HepG2 (cell line): ENCODE results near the gene HECTD2. TPM values are rescaled to one million over a fixed set of nuclear protein-coding genes. Genes with fewer than 3 reads are reported as not detected.

Experiments
- ATAC-seq: fragments of 200-7000 bp; cut with Tn5 transposase; 3 replicates; pipeline ENCODE4 v1.9.1; 2020; ENCODE audit warnings: mild to moderate bottlenecking, moderate library complexity
- BruUV-seq: library from RNA; stranded (reverse); fragments of 400-500 nt; replicated peaks from 2 replicates; lab custom pipeline; 2021; lab: Mats Ljungman, UMichigan
- CTCF ChIA-PET: fragments of 300-600 bp; formaldehyde crosslinking; extraction: SDS; loops from one replicate; lab custom pipeline; 2021; ENCODE audit warnings: low total read pairs, inconsistent platforms, low intra/inter-chr PET ratio; lab: Yijun Ruan, JAX
- POLR2A ChIA-PET: fragments of 350-600 bp; sonication (Branson Sonifier 250); formaldehyde crosslinking; loops from one replicate; lab custom pipeline; 2020; ENCODE audit warnings: antibody characterized with exemption, inconsistent platforms; lab: Yijun Ruan, JAX
- DNase-seq: peaks from one replicate; pipeline ENCODE4 v3.0.0-alpha.2; 2015; ENCODE audit warnings: low spot score
- FAIRE-seq: peaks from 3 replicates; lab custom pipeline; 2011; peaks lifted over from hg19 to GRCh38; lab: Jason Lieb, UNC
- H2AFZ ChIP-seq: one replicate; pipeline ENCODE4 v1.6.1; 2011; ENCODE audit warnings: low read length, inconsistent platforms
- H3K27ac ChIP-seq: fragments of 300-600 bp; 3 replicates; pipeline ENCODE4 v1.8.0; 2011; ENCODE audit warnings: mixed run types, mild to moderate bottlenecking, mixed read lengths, low read length, inconsistent platforms; ENCODE audit not compliant: insufficient read depth; ENCODE audit errors: extremely low read length
- H3K27me3 ChIP-seq, 2 experiments: fragments of 200-600 bp in 1 of 2; 2 replicates in 1 of 2; 3 replicates in 1 of 2; pipeline versions ENCODE4 v1.6.0 to v1.8.0; 2011; ENCODE audit warnings: low read length in 2 of 2, mild to moderate bottlenecking in 2 of 2, moderate library complexity in 2 of 2, inconsistent platforms in 1 of 2; ENCODE audit not compliant: insufficient read depth in 2 of 2, control insufficient read depth in 1 of 2
- H3K36me3 ChIP-seq, 2 experiments: fragments of 200-600 bp in 1 of 2; replicated peaks in 1 of 2; 2 replicates in 1 of 2; 3 replicates in 1 of 2; pipeline versions ENCODE4 v1.5.1 to v1.8.0; 2011; ENCODE audit warnings: low read length in 2 of 2, inconsistent platforms in 1 of 2; ENCODE audit not compliant: insufficient read depth in 2 of 2, control insufficient read depth in 1 of 2
- H3K4me1 ChIP-seq: 2 replicates; pipeline ENCODE4 v1.5.1; 2012; ENCODE audit warnings: low read length, inconsistent platforms; ENCODE audit not compliant: insufficient read depth
- H3K4me2 ChIP-seq: 2 replicates; pipeline ENCODE4 v1.6.0; 2011; ENCODE audit warnings: low read depth, low read length, inconsistent platforms
- H3K4me3 ChIP-seq, 3 experiments: fragments of 200-600 bp in 1 of 3; sonication (generic), shearing (Covaris generic) in 1 of 3; replicated peaks in 1 of 3; 2 replicates each; pipeline ENCODE4 v1.5.1; 2011 to 2016; ENCODE audit warnings: low read length in 3 of 3, inconsistent platforms in 2 of 3, low read depth in 2 of 3, mild to moderate bottlenecking in 2 of 3, control low read depth in 1 of 3, mixed read lengths in 1 of 3; ENCODE audit not compliant: insufficient read depth in 1 of 3
- H3K79me2 ChIP-seq: one replicate; pipeline ENCODE4 v1.6.1; 2011; ENCODE audit warnings: low read length, inconsistent platforms; ENCODE audit not compliant: insufficient read depth
- H3K9ac ChIP-seq: 2 replicates; pipeline ENCODE4 v1.6.0; 2011; ENCODE audit warnings: mild to moderate bottlenecking, low read depth, low read length, inconsistent platforms; ENCODE audit not compliant: insufficient read depth
- H3K9me3 ChIP-seq: 2 replicates; pipeline ENCODE4 v1.5.1; 2012; ENCODE audit warnings: mild to moderate bottlenecking, low read length
- H4K20me1 ChIP-seq: 2 replicates; pipeline ENCODE4 v1.6.0; 2011; ENCODE audit warnings: inconsistent platforms, mild to moderate bottlenecking, low read length, moderate library complexity; ENCODE audit not compliant: insufficient read depth
- EHMT2 ChIP-seq: fragments of 200-600 bp; sonication (generic); IDR thresholded peaks from 2 replicates; pipeline ENCODE4 v1.7.0; 2017; ENCODE audit warnings: antibody characterized with exemption, low read depth, low read length, borderline replicate concordance
- MAFF ChIP-seq: IDR thresholded peaks from 2 replicates; pipeline ENCODE4 v1.6.1; 2011; ENCODE audit warnings: low read depth, low read length, improper control_type of control experiment
- MAFK ChIP-seq, 2 experiments: IDR thresholded peaks in 1 of 2; conservative IDR thresholded peaks in 1 of 2; 2 replicates each; pipeline ENCODE4 v1.6.1; 2011; ENCODE audit warnings: improper control_type of control experiment in 2 of 2, low read length in 2 of 2
- PRPF4 ChIP-seq: fragments of 200-400 bp; formaldehyde crosslinking; IDR thresholded peaks from 2 replicates; pipeline ENCODE4 v1.6.1; 2016; ENCODE audit warnings: low read length, low read depth; ENCODE audit not compliant: poor library complexity, severe bottlenecking
- SP2 ChIP-seq: sonication (generic); formaldehyde crosslinking; IDR thresholded peaks from 2 replicates; pipeline ENCODE4 v1.5.1; 2020; ENCODE audit warnings: mild to moderate bottlenecking, missing genetic modification reagents
- YEATS4 ChIP-seq: sonication (generic); formaldehyde crosslinking; IDR thresholded peaks from 2 replicates; pipeline ENCODE4 v1.4.0; 2020; ENCODE audit warnings: missing genetic modification reagents, borderline replicate concordance
- ZNF205 ChIP-seq: IDR thresholded peaks from 2 replicates; pipeline ENCODE4 v1.6.1; 2018; ENCODE audit warnings: missing biosample characterization, missing genetic modification reagents
- ZNF530 ChIP-seq: sonication (generic); formaldehyde crosslinking; IDR thresholded peaks from 2 replicates; pipeline ENCODE4 v1.5.0; 2020; ENCODE audit warnings: low read depth, mild to moderate bottlenecking, missing genetic modification reagents
- WGBS: methylation state at CpG from one replicate; pipeline ENCODE4 v1.1.6; 2017; ENCODE audit warnings: low lambda C conversion rate; 5-methylcytosine and 5-hydroxymethylcytosine counted together
- in situ Hi-C: cut with HindIII; loops from 2 replicates; pipeline ENCODE4 v1.10.0; 2017; ENCODE audit warnings: low pct_unique_long_range_greater_than_20kb; ENCODE audit not compliant: extremely low pct_ligation_motif_present
- intact Hi-C: fragments of 100-400 bp; cut with micrococcal nuclease; formaldehyde crosslinking; loops from one replicate; pipeline ENCODE4 v1.10.0; 2022; ENCODE audit not compliant: unreplicated experiment
- polyA plus RNA-seq, 8 experiments: library from polyadenylated mRNA; depleted of rRNA in 3 of 8; stranded (reverse) in 7 of 8; unstranded in 1 of 8; fragments of >200 nt; fragmentation: Illumina TruSeq in 4 of 8; extraction: Trizol in 4 of 8; gene quantifications; 2 replicates each; pipeline versions ENCODE4 v1.2.1 to v1.2.3, GENCODE V29; 2011 to 2016; ENCODE audit warnings: low read depth in 4 of 8, missing spikeins in 1 of 8, mixed read lengths in 1 of 8; ENCODE audit not compliant: insufficient read depth in 1 of 8
- total RNA-seq, 5 experiments: library from RNA; depleted of rRNA; stranded (reverse); fragments of >200 nt; fragmentation: Illumina TruSeq; extraction: Trizol; gene quantifications; 2 replicates each; pipeline ENCODE4 v1.2.3, GENCODE V29; 2016; ENCODE audit warnings: low read depth in 1 of 5
- TF ChIP-seq, protein P1 (sequence below): sonication (generic); formaldehyde crosslinking; IDR thresholded peaks from 2 replicates; pipeline ENCODE4 v1.9.0; 2021; ENCODE audit warnings: missing genetic modification reagents, borderline replicate concordance
- TF ChIP-seq, protein P2 (sequence below): sonication (generic); formaldehyde crosslinking; IDR thresholded peaks from 2 replicates; pipeline ENCODE4 v1.4.0; 2020; ENCODE audit warnings: mild to moderate bottlenecking, missing genetic modification reagents

Gene HECTD2
- total and polyA plus RNA-seq, 2 of the 13 experiments (the other 11 are each of a cell fraction or from before 2014, with no cell fraction given): 3.2 to 5.2 TPM

DNA sequence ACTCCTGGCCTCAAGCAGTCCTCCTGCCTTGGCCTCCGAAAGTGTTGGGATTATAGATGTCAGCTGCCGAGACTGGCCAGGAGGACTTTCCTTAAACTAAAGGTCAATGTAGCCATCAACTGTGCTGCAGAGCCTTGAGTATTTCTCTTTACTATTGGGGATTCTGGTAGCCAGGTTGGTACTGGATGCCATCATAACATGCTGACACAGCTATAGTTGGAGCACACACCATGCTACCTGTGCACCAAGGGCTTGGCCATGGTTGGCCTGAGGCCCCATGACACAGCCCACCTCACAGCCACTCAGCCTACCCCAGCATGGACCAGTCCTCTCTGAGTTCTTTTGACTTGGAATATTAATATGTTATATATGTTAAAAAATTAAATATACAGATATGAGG, 54.4 kb downstream of the HECTD2 start:
- ChIA-PET CTCF (no interaction called here), POLR2A (no interaction called here)
- H3K9ac ChIP-seq: no peak overlapping the region
- H3K4me2 ChIP-seq: no peak overlapping the region
- FAIRE-seq (no peak), ATAC-seq (no peak), DNase-seq (no peak)
- 100% methylated on average over 2 of the region's 2 CpGs for WGBS
- TF ChIP-seq MAFK (conservative IDR thresholded peaks at IDR 0.05 in 1 of 2, IDR thresholded peaks at IDR 0.05 in 1 of 2; ENCODE audit: low read length in 2 of 2): peak in 1 of 2 experiments; percentile 69; a peak in 3 of 4 replicates
- TF ChIP-seq, protein P1, sequence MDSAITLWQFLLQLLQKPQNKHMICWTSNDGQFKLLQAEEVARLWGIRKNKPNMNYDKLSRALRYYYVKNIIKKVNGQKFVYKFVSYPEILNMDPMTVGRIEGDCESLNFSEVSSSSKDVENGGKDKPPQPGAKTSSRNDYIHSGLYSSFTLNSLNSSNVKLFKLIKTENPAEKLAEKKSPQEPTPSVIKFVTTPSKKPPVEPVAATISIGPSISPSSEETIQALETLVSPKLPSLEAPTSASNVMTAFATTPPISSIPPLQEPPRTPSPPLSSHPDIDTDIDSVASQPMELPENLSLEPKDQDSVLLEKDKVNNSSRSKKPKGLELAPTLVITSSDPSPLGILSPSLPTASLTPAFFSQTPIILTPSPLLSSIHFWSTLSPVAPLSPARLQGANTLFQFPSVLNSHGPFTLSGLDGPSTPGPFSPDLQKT (CRISPR knock-in tag): no peak
- no peak for TF ChIP-seq PRPF4
- TF ChIP-seq SP2 (CRISPR knock-in tag): no peak
- TF ChIP-seq, protein P2, sequence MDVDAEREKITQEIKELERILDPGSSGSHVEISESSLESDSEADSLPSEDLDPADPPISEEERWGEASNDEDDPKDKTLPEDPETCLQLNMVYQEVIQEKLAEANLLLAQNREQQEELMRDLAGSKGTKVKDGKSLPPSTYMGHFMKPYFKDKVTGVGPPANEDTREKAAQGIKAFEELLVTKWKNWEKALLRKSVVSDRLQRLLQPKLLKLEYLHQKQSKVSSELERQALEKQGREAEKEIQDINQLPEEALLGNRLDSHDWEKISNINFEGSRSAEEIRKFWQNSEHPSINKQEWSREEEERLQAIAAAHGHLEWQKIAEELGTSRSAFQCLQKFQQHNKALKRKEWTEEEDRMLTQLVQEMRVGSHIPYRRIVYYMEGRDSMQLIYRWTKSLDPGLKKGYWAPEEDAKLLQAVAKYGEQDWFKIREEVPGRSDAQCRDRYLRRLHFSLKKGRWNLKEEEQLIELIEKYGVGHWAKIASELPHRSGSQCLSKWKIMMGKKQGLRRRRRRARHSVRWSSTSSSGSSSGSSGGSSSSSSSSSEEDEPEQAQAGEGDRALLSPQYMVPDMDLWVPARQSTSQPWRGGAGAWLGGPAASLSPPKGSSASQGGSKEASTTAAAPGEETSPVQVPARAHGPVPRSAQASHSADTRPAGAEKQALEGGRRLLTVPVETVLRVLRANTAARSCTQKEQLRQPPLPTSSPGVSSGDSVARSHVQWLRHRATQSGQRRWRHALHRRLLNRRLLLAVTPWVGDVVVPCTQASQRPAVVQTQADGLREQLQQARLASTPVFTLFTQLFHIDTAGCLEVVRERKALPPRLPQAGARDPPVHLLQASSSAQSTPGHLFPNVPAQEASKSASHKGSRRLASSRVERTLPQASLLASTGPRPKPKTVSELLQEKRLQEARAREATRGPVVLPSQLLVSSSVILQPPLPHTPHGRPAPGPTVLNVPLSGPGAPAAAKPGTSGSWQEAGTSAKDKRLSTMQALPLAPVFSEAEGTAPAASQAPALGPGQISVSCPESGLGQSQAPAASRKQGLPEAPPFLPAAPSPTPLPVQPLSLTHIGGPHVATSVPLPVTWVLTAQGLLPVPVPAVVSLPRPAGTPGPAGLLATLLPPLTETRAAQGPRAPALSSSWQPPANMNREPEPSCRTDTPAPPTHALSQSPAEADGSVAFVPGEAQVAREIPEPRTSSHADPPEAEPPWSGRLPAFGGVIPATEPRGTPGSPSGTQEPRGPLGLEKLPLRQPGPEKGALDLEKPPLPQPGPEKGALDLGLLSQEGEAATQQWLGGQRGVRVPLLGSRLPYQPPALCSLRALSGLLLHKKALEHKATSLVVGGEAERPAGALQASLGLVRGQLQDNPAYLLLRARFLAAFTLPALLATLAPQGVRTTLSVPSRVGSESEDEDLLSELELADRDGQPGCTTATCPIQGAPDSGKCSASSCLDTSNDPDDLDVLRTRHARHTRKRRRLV (CRISPR knock-in tag): no peak
- TF ChIP-seq ZNF530 (CRISPR knock-in tag): no peak
- TF ChIP-seq YEATS4: no peak
- TF ChIP-seq MAFF: 0 out of 2 replicates have a peak, but pooled peaks have one; percentile 17
- TF ChIP-seq ZNF205 (CRISPR knock-in tag): no peak
- no peak for TF ChIP-seq EHMT2
- no peaks in the 10 kb centered on the region for H4K20me1 ChIP-seq
- in situ Hi-C loops (no loop called here), intact Hi-C loops (no loop called here)
- H3K4me3 ChIP-seq: no peak overlapping the region
- no peak overlapping the region for H2AFZ ChIP-seq
- H3K27ac ChIP-seq: no peak overlapping the region
- H3K4me1 ChIP-seq: no peaks in the 10 kb centered on the region
- no peaks in the 10 kb centered on the region for H3K79me2 ChIP-seq
- no peaks in the 10 kb centered on the region for H3K27me3 ChIP-seq
- no peaks in the 10 kb centered on the region for H3K9me3 ChIP-seq
- H3K36me3 ChIP-seq: no peaks in the 10 kb centered on the region
- no TSS peak for BruUV-seq
